Epithelial cell of prostate (primary cell): Measurements from ENCODE around the gene BCKDK.
"Not testable (repeated sequence)": the region's sequence is repeated elsewhere in the genome, so short reads cannot be mapped to it uniquely, and the experiment has no call there.

Experiments used
- DNase-seq: peaks from one replicate; pipeline ENCODE4 v3.0.0-alpha.2; 2011; ENCODE audit warnings: low read depth, low spot score
- H3K27ac ChIP-seq: fragments of 450-650 bp; 2 replicates; pipeline ENCODE4 v1.5.1; 2017; ENCODE audit warnings: mild to moderate bottlenecking

The BCKDK gene

DNA sequence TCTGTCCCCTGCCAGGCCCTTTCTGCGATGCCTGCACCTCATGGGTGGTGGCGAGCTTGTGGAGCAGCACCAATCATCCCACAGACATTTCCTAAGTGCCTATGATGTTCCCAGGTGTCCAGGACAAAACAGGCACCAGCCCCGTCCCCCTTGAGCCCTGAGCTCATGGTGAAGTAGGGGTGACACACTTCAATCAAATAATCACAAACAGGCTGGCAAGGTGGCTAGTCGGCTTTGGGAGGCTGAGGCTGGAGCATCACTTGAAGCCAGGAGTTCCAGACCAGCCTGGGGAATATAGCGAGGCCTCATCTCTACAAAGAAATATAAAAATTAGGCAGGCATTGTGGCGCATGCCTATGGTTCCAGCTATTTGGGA lies 28.1 kb downstream of the BCKDK start:
- no peak overlapping the region for H3K27ac ChIP-seq
- no peak for DNase-seq

- DNase-seq, H3K27ac ChIP-seq: not testable (repeated sequence)
Measured at GRCh38 chr16:31136822-31137499, 28.8 kb downstream of the BCKDK start.

DNA sequence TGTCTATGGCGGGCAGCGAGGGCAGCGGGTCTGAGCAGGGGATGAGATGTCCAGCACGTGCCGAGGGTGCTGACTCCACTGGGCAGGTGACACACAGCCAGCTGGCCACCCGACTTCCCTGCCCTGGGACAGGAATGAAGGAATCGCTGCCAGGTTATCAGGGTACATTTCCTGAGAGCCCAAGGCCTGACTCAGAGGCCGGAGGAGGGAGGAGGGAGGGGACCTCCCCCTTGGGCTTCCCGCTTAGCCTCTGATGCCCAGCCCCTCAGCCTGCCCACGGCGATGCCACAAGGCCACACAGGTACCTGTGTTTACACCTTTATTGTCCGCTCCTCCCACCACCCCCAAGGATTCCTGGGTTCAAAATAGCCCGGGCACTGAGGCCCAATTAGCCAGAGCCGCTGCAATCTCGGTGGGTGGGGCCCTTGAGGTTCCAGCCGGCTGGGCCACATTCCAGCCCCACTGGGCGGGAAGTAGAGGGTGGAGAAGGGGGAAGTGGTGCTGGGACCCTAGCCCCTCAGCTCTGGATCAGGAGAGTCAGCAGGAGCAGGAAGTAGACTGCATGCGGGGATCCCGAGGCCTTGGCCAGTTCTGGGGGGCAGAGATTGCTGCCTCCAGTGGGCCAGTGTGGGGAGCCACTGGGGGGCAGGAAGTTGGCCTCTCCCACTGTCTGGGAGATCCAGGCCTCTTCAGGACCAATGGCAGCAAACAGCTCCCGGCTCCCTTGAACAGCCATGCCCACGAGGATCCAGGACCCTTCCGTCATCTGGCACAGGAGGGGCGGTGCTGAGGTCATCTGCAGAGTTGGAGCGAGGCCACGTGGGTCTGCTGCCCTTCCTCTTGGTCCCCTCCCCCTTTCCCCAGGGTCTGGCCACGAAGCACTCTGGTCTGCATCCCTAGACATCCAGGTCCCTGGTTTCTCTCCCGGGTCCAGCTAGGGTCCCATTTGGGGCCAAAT lies 30.7 kb downstream of the BCKDK start:
- H3K27ac ChIP-seq = peak overlapping the region; percentile 86
- peak; percentile 68 for DNase-seq

GRCh38 chr16:31141071-31141469 lies 32.9 kb downstream of the BCKDK start:
- peak overlapping the region; percentile 86 for H3K27ac ChIP-seq
- DNase-seq = not testable (repeated sequence)

DNA sequence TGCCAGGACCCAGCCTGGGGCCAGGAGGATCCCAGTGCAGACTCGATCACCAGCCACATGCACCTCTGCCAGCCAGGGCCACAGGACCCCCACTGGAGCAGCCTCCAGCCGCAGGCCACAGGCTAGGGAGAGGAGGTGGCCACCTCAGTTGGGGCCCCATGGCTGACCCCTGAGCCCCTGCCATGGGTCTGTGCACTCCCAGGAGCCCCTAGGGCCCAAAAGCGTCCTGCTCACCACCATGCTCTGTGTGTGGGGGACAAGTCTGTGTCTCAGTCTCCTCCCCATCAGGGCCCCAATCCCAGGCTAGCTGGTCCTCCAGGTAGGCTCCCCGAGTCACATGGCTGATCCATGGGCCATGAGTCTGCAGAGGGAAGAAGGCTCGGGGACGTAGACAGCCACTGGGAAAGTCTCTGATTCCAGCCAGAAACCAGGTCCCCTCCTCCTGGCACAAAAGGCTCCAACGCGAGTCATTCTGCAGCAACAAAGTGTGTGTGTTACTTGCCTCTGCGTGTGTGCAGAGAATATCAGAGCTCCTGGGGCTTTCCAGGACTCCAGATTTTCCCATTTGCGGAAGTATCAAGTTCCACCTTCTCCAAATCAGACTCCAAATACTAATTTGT lies 33.4 kb downstream of the BCKDK start:
- no peak for DNase-seq
- peak overlapping the region; percentile 86 for H3K27ac ChIP-seq

- DNase-seq = peak; percentile 81
- peak overlapping the region; percentile 86 for H3K27ac ChIP-seq
Measured at GRCh38 chr16:31142109-31143010, 34.2 kb downstream of the BCKDK start.

GRCh38 chr16:31143011-31143693 lies 35.0 kb downstream of the BCKDK start:
- H3K27ac ChIP-seq = peak overlapping the region; percentile 86
- DNase-seq = no peak

DNA sequence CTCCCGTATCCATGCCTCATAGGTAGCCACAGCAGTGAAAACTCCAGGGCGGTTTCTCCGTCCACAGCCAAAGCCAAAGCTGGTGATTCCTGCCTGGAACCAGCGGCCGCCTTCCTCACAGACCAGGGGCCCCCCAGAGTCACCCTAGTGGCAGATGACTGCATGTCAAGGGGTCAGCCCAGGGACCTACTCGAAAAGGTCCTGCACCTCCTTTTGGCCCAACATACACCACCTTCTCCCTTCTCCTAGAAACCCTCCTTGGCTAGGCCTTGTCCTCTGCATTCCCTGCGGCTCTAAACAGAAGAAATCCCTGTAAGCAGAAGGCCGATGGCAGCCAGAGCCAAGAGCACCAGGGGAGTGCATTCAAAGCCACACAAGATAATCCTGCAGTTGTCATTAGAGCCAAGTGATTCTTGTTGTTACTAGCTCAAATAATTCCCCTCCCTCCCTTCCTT lies 35.5 kb downstream of the BCKDK start:
- no peak for DNase-seq
- H3K27ac ChIP-seq = no peak overlapping the region

GRCh38 chr16:31144418-31144817 lies 36.2 kb downstream of the BCKDK start:
- DNase-seq, H3K27ac ChIP-seq: not testable (repeated sequence)

GRCh38 chr16:31145398-31145990 lies 37.3 kb downstream of the BCKDK start:
- no peak overlapping the region for H3K27ac ChIP-seq
- DNase-seq = no peak

- no peak for DNase-seq
- no peak overlapping the region for H3K27ac ChIP-seq
Measured at GRCh38 chr16:31147574-31147973, 39.4 kb downstream of the BCKDK start.

DNA sequence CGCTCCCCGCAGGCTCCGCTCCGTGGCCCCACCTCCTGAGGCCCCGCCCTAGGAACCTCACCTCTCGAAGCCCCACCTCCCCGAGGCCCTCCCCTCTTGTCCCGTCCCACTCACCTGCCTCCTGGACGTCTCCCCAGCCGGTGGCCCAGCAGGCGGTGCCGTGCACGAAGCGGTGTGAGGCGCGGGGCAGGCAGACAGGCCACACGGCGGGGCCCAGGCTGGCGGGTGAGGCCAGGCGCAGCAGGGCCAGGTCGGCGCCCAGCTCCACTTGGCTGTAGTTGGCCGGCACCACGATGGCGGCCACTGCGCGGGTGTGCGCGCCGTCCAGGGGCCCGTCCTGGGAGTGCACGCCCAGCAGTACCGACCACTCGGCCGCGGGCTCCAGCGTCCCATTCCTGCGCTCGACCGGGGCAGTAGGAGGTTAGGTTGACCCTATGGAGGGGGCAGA lies 40.1 kb downstream of the BCKDK start:
- no peak overlapping the region for H3K27ac ChIP-seq
- no peak for DNase-seq

DNA sequence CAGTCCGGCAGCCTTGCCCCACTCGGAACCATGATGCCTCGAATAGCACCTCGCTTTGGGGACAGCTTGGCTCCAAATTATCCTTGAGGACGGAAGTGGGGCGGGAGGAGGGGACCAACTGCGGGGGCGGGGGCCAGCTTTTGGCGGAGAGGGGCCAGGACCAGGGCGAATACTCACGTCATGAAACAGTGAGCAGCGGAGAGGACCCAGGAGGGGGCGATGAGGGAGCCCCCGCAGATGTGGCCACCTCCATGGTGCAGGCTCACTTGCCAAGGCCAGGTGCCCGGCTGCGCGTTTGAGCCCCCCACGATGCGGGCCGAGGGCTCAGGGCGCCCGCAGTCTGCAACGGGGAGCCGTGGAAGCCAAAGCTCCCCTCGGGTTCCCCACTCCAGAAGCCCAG lies 40.7 kb downstream of the BCKDK start:
- no peak for DNase-seq
- H3K27ac ChIP-seq = no peak overlapping the region

DNA sequence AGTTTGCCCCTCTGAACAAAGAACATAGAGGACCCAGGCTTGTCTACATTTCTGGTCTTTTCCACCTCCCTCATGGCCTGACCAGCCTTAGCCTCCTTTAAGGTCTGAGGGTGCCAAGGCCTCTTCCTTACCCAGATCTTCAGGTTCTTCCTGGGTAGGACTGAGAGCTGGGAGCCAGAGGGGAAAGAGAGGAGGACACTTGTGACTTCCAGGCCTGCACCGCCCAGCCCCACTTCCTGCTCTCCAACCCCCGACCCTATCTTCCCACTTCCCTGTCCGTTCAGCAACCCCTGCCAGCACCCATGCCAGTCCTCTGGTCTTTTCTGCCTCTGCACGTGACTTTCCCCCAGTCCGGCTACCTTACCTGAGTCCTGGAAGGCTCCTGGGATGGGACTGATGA lies 41.1 kb downstream of the BCKDK start:
- DNase-seq = no peak
- H3K27ac ChIP-seq = no peak overlapping the region

DNA sequence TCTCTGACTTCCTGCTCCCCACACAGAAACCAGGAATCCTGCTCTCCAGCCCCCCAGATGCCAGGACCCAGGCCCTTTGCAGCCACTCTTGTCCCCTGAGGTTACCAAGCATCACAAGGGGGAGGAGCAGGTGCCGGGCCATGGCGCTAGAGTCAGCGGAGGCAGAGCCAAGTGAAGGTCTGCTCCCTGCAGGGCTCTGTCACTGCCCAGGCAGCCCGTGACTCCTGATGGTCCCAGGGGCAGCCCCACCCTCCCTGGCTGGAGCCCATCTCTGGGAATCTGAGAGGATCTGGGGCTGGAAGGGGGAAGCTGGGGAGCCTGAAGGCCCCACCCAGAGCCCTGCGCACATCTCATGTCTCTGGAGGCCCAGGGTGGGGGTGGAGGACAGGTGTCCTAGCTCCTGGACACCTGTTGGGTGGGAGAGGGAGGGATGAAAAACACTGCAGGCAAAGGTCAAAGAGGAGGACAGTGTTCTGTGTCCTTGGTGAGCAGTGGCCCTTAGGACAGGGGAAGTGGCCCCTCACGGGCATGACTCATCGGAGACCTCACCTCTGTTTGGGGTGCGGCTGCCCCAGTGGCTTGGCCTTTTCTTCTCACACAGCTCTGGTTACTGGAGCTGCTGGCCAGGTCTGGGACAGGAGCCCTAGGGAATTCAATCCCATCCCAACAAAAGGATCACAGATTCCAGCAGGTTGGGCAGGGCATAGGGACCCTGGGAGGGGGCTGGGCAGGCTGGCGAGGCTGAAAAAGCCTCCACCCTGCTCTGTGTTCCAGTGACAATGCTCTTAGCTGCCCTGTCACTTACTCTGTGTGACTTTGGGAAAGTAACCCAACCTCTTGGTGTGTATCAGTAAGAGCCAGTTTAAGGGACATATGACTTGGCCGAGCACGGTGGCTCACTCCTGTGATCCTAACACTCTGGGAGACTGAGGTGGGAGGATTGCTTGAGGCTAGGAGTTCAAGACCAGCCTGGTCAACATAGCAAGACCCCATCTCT lies 42.0 kb downstream of the BCKDK start, which contains the start of gene PRSS36:
PRSS36 (minus strand) TSS at position 173 of the 997 bp plus-strand sequence; CDS start at position 142, 31 bp downstream.
- H3K27ac ChIP-seq = no peak within 1 kb of the TSS
- no peak for DNase-seq

- not testable (repeated sequence) for DNase-seq, H3K27ac ChIP-seq
Measured at GRCh38 chr16:31150976-31151375, 42.8 kb downstream of the BCKDK start.

GRCh38 chr16:31157136-31157535 lies 49.0 kb downstream of the BCKDK start:
- no peak for DNase-seq
- no peak overlapping the region for H3K27ac ChIP-seq
